SK-N-SH (cell line): ENCODE results near the gene CT45A9. TPM values are rescaled to one million over a fixed set of nuclear protein-coding genes. Genes with fewer than 3 reads are reported as not detected.
"Not testable (repeated sequence)": the region's sequence is repeated elsewhere in the genome, so short reads cannot be mapped to it uniquely, and the experiment has no call there.

Experiments used
- CTCF ChIA-PET: fragments of 300-600, 350-600 bp; formaldehyde crosslinking; extraction: SDS; loops from one replicate; lab custom pipeline; 2021; lab: Yijun Ruan, JAX
- POLR2A ChIA-PET: fragments of 350-600 bp; sonication (Branson Sonifier 250); formaldehyde crosslinking; extraction: SDS; loops from one replicate; lab custom pipeline; 2020; ENCODE audit warnings: antibody characterized with exemption, inconsistent platforms; lab: Yijun Ruan, JAX
- DNase-seq: peaks from one replicate; pipeline ENCODE4 v3.0.0; 2012
- H2AFZ ChIP-seq: fragments of 200-600 bp; sonication (generic); 2 replicates; pipeline ENCODE4 v1.8.1; 2016; ENCODE audit warnings: antibody characterized with exemption, mild to moderate bottlenecking, low read depth
- H3F3A ChIP-seq: fragments of 200-600 bp; sonication (generic); replicated peaks from 2 replicates; pipeline ENCODE3; 2016; ENCODE audit warnings: antibody characterized with exemption, mild to moderate bottlenecking; ENCODE audit not compliant: insufficient read depth
- H3K27ac ChIP-seq, 2 experiments: fragments of 200-500 bp in 1 of 2; fragments of 200-600 bp in 1 of 2; sonication (Bioruptor generic) in 1 of 2; sonication (generic), shearing (Covaris generic) in 1 of 2; 2 replicates each; pipeline versions ENCODE4 v1.5.1 to v1.6.1; 2014 to 2016; ENCODE audit warnings: low read depth in 2 of 2, inconsistent platforms in 1 of 2, low read length in 1 of 2, mild to moderate bottlenecking in 1 of 2, mixed read lengths in 1 of 2
- H3K27me3 ChIP-seq: fragments of 200-600 bp; sonication (generic), shearing (Covaris generic); 2 replicates; pipeline ENCODE4 v1.6.1; 2016; ENCODE audit warnings: mixed run types; ENCODE audit not compliant: insufficient read depth
- H3K36me3 ChIP-seq, 2 experiments: fragments of 200-500 bp in 1 of 2; fragments of 200-600 bp in 1 of 2; sonication (Bioruptor generic) in 1 of 2; sonication (generic) in 1 of 2; replicated peaks in 1 of 2; 2 replicates each; pipeline versions ENCODE3 to v1.5.1; 2014 to 2016; ENCODE audit warnings: low read length in 1 of 2, mild to moderate bottlenecking in 1 of 2; ENCODE audit not compliant: insufficient read depth in 2 of 2, control insufficient read depth in 1 of 2
- H3K4me1 ChIP-seq, 2 experiments: fragments of 200-500 bp in 1 of 2; fragments of 200-600 bp in 1 of 2; sonication (Bioruptor generic) in 1 of 2; sonication (generic), shearing (Covaris generic) in 1 of 2; 2 replicates each; pipeline versions ENCODE4 v1.5.1 to v1.6.1; 2014 to 2016; ENCODE audit warnings: low read depth in 1 of 2, low read length in 1 of 2, mixed run types in 1 of 2; ENCODE audit not compliant: insufficient read depth in 2 of 2, control insufficient read depth in 1 of 2
- H3K4me2 ChIP-seq: fragments of 200-600 bp; sonication (generic), shearing (Covaris generic); 2 replicates; pipeline ENCODE4 v1.6.1; 2017; ENCODE audit warnings: mixed run types
- H3K4me3 ChIP-seq, 2 experiments: fragments of 200-500 bp in 1 of 2; fragments of 200-600 bp in 1 of 2; sonication (Bioruptor generic) in 1 of 2; sonication (generic), shearing (Covaris generic) in 1 of 2; 2 replicates each; pipeline versions ENCODE4 v1.5.1 to v1.8.1; 2014 to 2016; ENCODE audit warnings: low read depth in 2 of 2, inconsistent platforms in 1 of 2, low read length in 1 of 2, mild to moderate bottlenecking in 1 of 2, mixed read lengths in 1 of 2, moderate library complexity in 1 of 2
- H3K79me2 ChIP-seq: fragments of 200-600 bp; sonication (generic); 2 replicates; pipeline ENCODE4 v1.8.1; 2017; ENCODE audit warnings: mild to moderate bottlenecking; ENCODE audit not compliant: insufficient read depth
- H3K9ac ChIP-seq: fragments of 200-600 bp; sonication (generic); 2 replicates; pipeline ENCODE4 v1.6.1; 2017; ENCODE audit warnings: mixed run types
- H3K9me2 ChIP-seq: fragments of 200-600 bp; sonication (generic); 2 replicates; pipeline ENCODE4 v1.6.1; 2017; ENCODE audit warnings: mixed run types
- H3K9me3 ChIP-seq: fragments of 200-600 bp; sonication (generic); 2 replicates; pipeline ENCODE4 v1.6.1; 2017; ENCODE audit warnings: mixed run types, mild to moderate bottlenecking, moderate library complexity
- H4K20me1 ChIP-seq: fragments of 200-600 bp; sonication (generic); 2 replicates; pipeline ENCODE4 v1.6.1; 2017; ENCODE audit warnings: mild to moderate bottlenecking, mixed run types; ENCODE audit not compliant: insufficient read depth
- ELF1 ChIP-seq: IDR thresholded peaks from 2 replicates; pipeline ENCODE4 v1.4.0; 2012
- FOXJ3 ChIP-seq: sonication (generic); formaldehyde crosslinking; IDR thresholded peaks from 2 replicates; pipeline ENCODE4 v1.5.1; 2020; ENCODE audit warnings: mild to moderate bottlenecking, missing genetic modification reagents
- GABPA ChIP-seq: IDR thresholded peaks from 2 replicates; pipeline ENCODE4 v1.4.0; 2012; ENCODE audit warnings: low read depth, mild to moderate bottlenecking
- GATA2 ChIP-seq: sonication (generic); formaldehyde crosslinking; IDR thresholded peaks from 2 replicates; pipeline ENCODE4 v1.5.0; 2020; ENCODE audit warnings: mild to moderate bottlenecking, missing genetic modification reagents
- NRF1 ChIP-seq: IDR thresholded peaks from 2 replicates; pipeline ENCODE4 v1.6.1; 2012; ENCODE audit warnings: low read depth, mild to moderate bottlenecking, low read length
- POLR2AphosphoS5 ChIP-seq: IDR thresholded peaks from 2 replicates; pipeline ENCODE4 v1.6.1; 2012; ENCODE audit warnings: low read depth, low read length
- RAD21 ChIP-seq: IDR thresholded peaks from 2 replicates; pipeline ENCODE4 v1.6.1; 2012; ENCODE audit warnings: mild to moderate bottlenecking, low read length
- TAF1 ChIP-seq: IDR thresholded peaks from 2 replicates; pipeline ENCODE4 v1.6.1; 2012; ENCODE audit warnings: low read depth, mild to moderate bottlenecking, low read length, moderate library complexity, borderline replicate concordance
- WGBS: methylation state at CpG from one replicate; pipeline ENCODE4 v1.1.6; 2017; ENCODE audit warnings: low lambda C conversion rate; 5-methylcytosine and 5-hydroxymethylcytosine counted together
- polyA plus RNA-seq, 3 experiments: library from polyadenylated mRNA; depleted of rRNA; stranded (reverse); fragments of >200 nt; gene quantifications; 2 replicates each; pipeline ENCODE4 v1.2.3, GENCODE V29; 2012
- TF ChIP-seq, protein P1 (sequence below): IDR thresholded peaks from 2 replicates; pipeline ENCODE4; 2012
- TF ChIP-seq, protein P2 (sequence below): fragments of 200-600 bp; sonication (generic); IDR thresholded peaks from 2 replicates; pipeline ENCODE4 v1.6.1; 2017; ENCODE audit warnings: antibody characterized with exemption, mild to moderate bottlenecking, moderate library complexity

The CT45A9 gene
- polyA plus RNA-seq, 1 of the 3 experiments (the other 2 are of a cell fraction), result not detected

DNA sequence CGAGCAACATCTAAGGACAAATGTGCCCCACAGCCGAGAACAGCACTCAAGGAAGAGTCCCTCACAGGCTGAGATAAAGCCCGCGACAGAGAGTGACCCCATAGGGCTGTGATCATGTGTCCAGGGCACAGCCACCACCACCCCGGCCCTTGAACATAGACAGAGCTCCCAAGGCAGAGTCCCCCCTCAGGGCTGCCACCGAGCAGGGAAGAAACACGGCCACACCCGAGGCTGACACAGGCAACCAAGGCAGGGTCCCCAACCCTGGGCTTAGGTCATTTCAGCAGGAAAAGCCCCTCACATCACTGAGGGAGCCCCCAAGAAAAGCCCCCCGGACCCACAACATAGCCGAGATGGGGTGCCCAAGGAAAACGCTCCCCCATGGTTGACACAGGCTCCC lies 21.2 kb upstream of the CT45A9 start (continued):
- TF ChIP-seq GATA2 (CRISPR knock-in tag) (no peak), POLR2AphosphoS5 (no peak)
- TF ChIP-seq, all 33 proteins: peak for 0

DNA sequence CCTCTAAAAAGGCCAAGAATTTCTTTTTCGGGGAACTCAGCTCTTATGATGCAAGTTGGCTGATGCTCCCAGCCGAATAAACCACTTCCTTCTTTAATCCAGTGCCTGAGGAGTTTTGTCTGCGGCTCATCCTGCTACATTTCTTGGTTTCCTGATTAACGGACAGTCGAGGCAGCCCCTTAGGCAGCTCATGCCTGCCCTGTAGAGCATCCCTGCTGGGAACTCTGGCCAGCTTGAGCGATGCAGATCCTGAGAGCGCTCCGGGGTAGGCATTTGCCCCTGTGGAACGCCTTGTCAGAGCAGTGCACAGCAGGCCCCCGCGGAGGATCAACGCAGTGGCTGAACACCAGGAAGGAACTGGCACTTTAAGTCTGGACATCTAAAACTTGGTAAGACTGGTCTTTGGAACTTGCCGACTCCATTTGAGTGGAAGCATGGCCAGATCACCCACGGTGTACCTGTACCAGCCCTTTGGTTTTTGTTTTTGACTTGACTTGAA lies 18.5 kb upstream of the CT45A9 start:
- no peaks in the 10 kb centered on the region for H3K79me2 ChIP-seq
- no peak overlapping the region for H3K4me2 ChIP-seq
- CTCF ChIA-PET, result no interaction called here
- no peak overlapping the region for H3K4me3 ChIP-seq
- H3F3A ChIP-seq, result no peaks in the 10 kb centered on the region
- 16% methylated on average over 14 of the region's 14 CpGs for WGBS
- H2AFZ ChIP-seq, result no peak overlapping the region
- no peaks in the 10 kb centered on the region for H3K36me3 ChIP-seq
- no peaks in the 10 kb centered on the region for H3K4me1 ChIP-seq
- no peak overlapping the region for H3K27ac ChIP-seq
- H3K27me3 ChIP-seq, result peaks cover 6% of the 10 kb centered on the region; the same call in 1 of the 2 replicates
- no peaks in the 10 kb centered on the region for H3K9me3 ChIP-seq
- no peaks in the 10 kb centered on the region for H3K9me2 ChIP-seq
- no peak for TF ChIP-seq RAD21
- TF ChIP-seq GABPA, result no peak
- no peak for TF ChIP-seq NRF1
- TF ChIP-seq TAF1, result no peak
- no peak for TF ChIP-seq FOXJ3
- TF ChIP-seq, protein P1, sequence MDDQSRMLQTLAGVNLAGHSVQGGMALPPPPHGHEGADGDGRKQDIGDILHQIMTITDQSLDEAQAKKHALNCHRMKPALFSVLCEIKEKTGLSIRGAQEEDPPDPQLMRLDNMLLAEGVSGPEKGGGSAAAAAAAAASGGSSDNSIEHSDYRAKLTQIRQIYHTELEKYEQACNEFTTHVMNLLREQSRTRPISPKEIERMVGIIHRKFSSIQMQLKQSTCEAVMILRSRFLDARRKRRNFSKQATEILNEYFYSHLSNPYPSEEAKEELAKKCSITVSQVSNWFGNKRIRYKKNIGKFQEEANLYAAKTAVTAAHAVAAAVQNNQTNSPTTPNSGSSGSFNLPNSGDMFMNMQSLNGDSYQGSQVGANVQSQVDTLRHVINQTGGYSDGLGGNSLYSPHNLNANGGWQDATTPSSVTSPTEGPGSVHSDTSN, result no peak
- no peak for TF ChIP-seq POLR2AphosphoS5
- TF ChIP-seq, all 33 proteins: peak for 0
- Histone ChIP-seq H4K20me1 (no peaks in the 10 kb centered on the region), H3K9ac (no peak overlapping the region)
- POLR2A ChIA-PET, result no interaction called here
- no peak for DNase-seq

DNA sequence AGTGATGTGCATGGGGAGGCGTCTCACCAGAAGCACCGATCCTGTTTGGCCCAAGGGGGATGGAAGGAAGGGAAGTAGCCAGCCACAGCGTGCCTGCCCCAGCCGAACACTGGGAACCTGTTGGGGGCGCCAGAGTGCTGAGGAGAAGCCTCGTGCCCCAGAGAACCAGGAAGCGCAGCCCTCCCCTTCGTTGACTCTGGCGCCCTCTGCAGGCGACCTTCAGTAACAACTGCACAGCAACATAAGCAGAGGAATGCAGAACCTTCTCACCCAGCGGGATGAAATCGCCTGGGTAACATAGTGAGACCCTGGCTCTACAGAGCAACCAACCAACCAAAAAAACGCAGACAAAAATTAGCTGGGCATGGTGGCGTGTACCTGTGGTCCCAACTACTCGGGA lies 17.4 kb upstream of the CT45A9 start:
- POLR2A ChIA-PET, H3K4me3 ChIP-seq, H3K4me1 ChIP-seq, H3K9ac ChIP-seq, H3K4me2 ChIP-seq, CTCF ChIA-PET, H4K20me1 ChIP-seq, H3K27ac ChIP-seq, H2AFZ ChIP-seq, H3K27me3 ChIP-seq, H3K36me3 ChIP-seq, H3F3A ChIP-seq, H3K9me2 ChIP-seq, H3K79me2 ChIP-seq, H3K9me3 ChIP-seq: not testable (repeated sequence)
- WGBS, result 18% methylated on average over 5 of the region's 15 CpGs
- peak; percentile 24 for DNase-seq
- peak; percentile 60; the same call in 1 of the 2 replicates for TF ChIP-seq ELF1
- TF ChIP-seq, protein P2, sequence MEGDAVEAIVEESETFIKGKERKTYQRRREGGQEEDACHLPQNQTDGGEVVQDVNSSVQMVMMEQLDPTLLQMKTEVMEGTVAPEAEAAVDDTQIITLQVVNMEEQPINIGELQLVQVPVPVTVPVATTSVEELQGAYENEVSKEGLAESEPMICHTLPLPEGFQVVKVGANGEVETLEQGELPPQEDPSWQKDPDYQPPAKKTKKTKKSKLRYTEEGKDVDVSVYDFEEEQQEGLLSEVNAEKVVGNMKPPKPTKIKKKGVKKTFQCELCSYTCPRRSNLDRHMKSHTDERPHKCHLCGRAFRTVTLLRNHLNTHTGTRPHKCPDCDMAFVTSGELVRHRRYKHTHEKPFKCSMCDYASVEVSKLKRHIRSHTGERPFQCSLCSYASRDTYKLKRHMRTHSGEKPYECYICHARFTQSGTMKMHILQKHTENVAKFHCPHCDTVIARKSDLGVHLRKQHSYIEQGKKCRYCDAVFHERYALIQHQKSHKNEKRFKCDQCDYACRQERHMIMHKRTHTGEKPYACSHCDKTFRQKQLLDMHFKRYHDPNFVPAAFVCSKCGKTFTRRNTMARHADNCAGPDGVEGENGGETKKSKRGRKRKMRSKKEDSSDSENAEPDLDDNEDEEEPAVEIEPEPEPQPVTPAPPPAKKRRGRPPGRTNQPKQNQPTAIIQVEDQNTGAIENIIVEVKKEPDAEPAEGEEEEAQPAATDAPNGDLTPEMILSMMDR, result peak; percentile 34; the same call in 1 of the 2 replicates

DNA sequence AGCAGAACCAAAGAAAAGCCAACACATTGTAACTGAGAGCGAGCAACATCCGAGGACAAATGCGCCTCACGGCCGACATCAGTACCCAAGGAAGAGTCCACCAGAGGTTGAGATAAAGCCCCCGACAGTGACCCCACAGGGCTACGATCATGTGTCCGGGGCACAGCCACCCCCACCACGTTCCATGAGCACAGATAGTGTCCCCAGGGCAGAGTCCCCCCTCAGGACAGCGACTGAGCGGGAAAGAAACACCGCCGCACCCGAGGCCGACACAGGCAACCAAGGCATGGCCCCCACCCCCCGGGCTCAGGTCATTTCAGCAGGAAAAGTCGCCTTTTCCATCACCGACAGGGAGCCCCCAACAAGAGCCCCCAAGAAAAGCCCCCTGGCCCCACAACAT lies 16.6 kb upstream of the CT45A9 start:
- WGBS, result 45% methylated on average over 12 of the region's 18 CpGs
- H3K4me3 ChIP-seq, H3K27ac ChIP-seq, POLR2A ChIA-PET, H3K4me1 ChIP-seq, H3K27me3 ChIP-seq, DNase-seq, H2AFZ ChIP-seq, CTCF ChIA-PET, H3K79me2 ChIP-seq, H3K9ac ChIP-seq, H3K36me3 ChIP-seq, H3K9me2 ChIP-seq, H3F3A ChIP-seq, H4K20me1 ChIP-seq, H3K4me2 ChIP-seq, H3K9me3 ChIP-seq: not testable (repeated sequence)

DNA sequence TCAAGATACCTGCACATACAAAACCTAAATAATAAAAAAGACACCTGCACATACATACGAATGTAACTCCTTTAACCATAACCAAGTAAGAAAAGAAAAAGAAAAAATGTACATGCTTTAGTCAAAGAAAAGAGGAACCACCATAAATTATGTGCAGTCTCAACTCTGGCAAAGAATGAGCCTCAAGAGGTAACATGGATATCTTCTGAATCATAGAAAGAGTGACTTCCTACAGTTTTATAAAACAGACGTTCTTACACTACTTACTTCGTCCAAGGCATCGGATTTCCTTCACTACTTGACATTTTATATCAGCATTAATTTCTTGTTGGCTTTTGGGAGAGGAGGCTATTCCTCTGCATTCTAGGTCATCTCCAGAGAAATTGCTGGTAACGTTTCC lies 11.1 kb upstream of the CT45A9 start:
- H4K20me1 ChIP-seq, H3K4me3 ChIP-seq, H3K36me3 ChIP-seq, H3K9ac ChIP-seq, H3K79me2 ChIP-seq, H3K27me3 ChIP-seq, H2AFZ ChIP-seq, POLR2A ChIA-PET, H3K9me3 ChIP-seq, H3K9me2 ChIP-seq, H3K4me2 ChIP-seq, CTCF ChIA-PET, H3F3A ChIP-seq, H3K4me1 ChIP-seq, H3K27ac ChIP-seq, DNase-seq: not testable (repeated sequence)
- 0% methylated on average over 5 of the region's 5 CpGs for WGBS
